Endodermal cell (in vitro differentiated cells): ENCODE measurements around the gene EIF4E2. TPM values are rescaled to one million over a fixed set of nuclear protein-coding genes. Genes with fewer than 3 reads are reported as not detected.
"Not testable (repeated sequence)": the region's sequence is repeated elsewhere in the genome, so short reads cannot be mapped to it uniquely, and the experiment has no call there.

Experiments used
- DNase-seq: peaks from one replicate; pipeline ENCODE4 v3.0.0-alpha.2; 2017
- H3K27ac ChIP-seq: 2 replicates; pipeline ENCODE4 v1.5.1; 2013; ENCODE audit warnings: mild to moderate bottlenecking, low read depth, low read length, moderate library complexity
- H3K27me3 ChIP-seq: 2 replicates; pipeline ENCODE4 v1.6.1; 2013; ENCODE audit warnings: mild to moderate bottlenecking, low read length, moderate library complexity; ENCODE audit not compliant: insufficient read depth, control insufficient read depth, poor library complexity, severe bottlenecking
- H3K36me3 ChIP-seq: 2 replicates; pipeline ENCODE4 v1.7.0; 2013; ENCODE audit warnings: mild to moderate bottlenecking, low read length, moderate library complexity; ENCODE audit not compliant: control insufficient read depth, insufficient read depth
- H3K4me1 ChIP-seq: one replicate; pipeline ENCODE4 v1.7.0; 2013; ENCODE audit warnings: low read length; ENCODE audit not compliant: control insufficient read depth, insufficient read depth
- H3K4me3 ChIP-seq: 2 replicates; pipeline ENCODE4 v1.5.1; 2013; ENCODE audit warnings: mild to moderate bottlenecking, low read length, moderate library complexity
- H3K9ac ChIP-seq: 2 replicates; pipeline ENCODE4 v1.6.1; 2013; ENCODE audit warnings: mild to moderate bottlenecking, low read length, moderate library complexity; ENCODE audit not compliant: poor library complexity, severe bottlenecking; ENCODE audit errors: extremely low read depth
- H3K9me3 ChIP-seq: 2 replicates; pipeline ENCODE4 v1.6.1; 2013; ENCODE audit warnings: mild to moderate bottlenecking, low read length, moderate library complexity; ENCODE audit not compliant: control insufficient read depth
- H3K27ac Mint-ChIP-seq: 2 replicates; pipeline ENCODE4 v1.8.0; 2020; ENCODE audit warnings: mixed read lengths
- H3K27me3 Mint-ChIP-seq: 2 replicates; pipeline ENCODE4 v1.8.0; 2021; ENCODE audit warnings: mild to moderate bottlenecking, mixed read lengths; ENCODE audit not compliant: insufficient read depth
- H3K36me3 Mint-ChIP-seq: 2 replicates; pipeline ENCODE4 v1.8.0; 2020; ENCODE audit warnings: low read depth, mixed read lengths
- H3K4me1 Mint-ChIP-seq: 2 replicates; pipeline ENCODE4 v1.8.0; 2020; ENCODE audit warnings: mixed read lengths
- H3K4me3 Mint-ChIP-seq: 2 replicates; pipeline ENCODE4 v1.8.0; 2020; ENCODE audit warnings: mild to moderate bottlenecking, moderate library complexity, mixed read lengths
- H3K9me3 Mint-ChIP-seq: 2 replicates; pipeline ENCODE4 v1.8.0; 2020; ENCODE audit warnings: mild to moderate bottlenecking, mixed read lengths
- CTCF ChIP-seq: fragments of 200-600 bp; sonication (generic); conservative IDR thresholded peaks from 2 replicates; pipeline ENCODE4 v1.5.0; 2021; ENCODE audit warnings: antibody characterized with exemption, mild to moderate bottlenecking
- WGBS, 2 experiments: methylation state at CpG; one replicate each; pipeline versions ENCODE4 v1.1.5 to v1.1.7; 2013; ENCODE audit warnings: missing lambda C conversion rate in 2 of 2, mixed read lengths in 1 of 2; ENCODE audit not compliant: insufficient coverage in 1 of 2, insufficient read length in 1 of 2; 5-methylcytosine and 5-hydroxymethylcytosine counted together
- total RNA-seq, 2 donors: library from RNA; stranded (reverse); fragmentation: NEBNext Ultra II Directional in 1 of 2; extraction: Animal tissue kit (Norgen Biotek cat#: 25700) in 1 of 2; gene quantifications; 2 replicates in 1 of 2; 3 replicates in 1 of 2; pipeline ENCODE4 v1.2.1, GENCODE V29; 2021

EIF4E2 gene
- total RNA-seq, 2 donors from 2014 or later: 105 to 116 TPM

GRCh38 chr2:232529806-232530547, 20.5 kb upstream of the EIF4E2 start:
- Mint-ChIP-seq H3K4me3 (no peak overlapping the region), H3K27ac (peak overlapping the region; percentile 19), H3K9me3 (no peaks in the 10 kb centered on the region), H3K4me1 (no peaks in the 10 kb centered on the region), H3K27me3 (peaks cover 22% of the 10 kb centered on the region), H3K36me3 (no peaks in the 10 kb centered on the region)
- no peak for DNase-seq
- Histone ChIP-seq H3K9me3 (no peaks in the 10 kb centered on the region), H3K4me3 (no peak overlapping the region), H3K27me3 (peaks cover 7% of the 10 kb centered on the region), H3K4me1 (no peaks in the 10 kb centered on the region), H3K27ac (no peak overlapping the region), H3K36me3 (no peaks in the 10 kb centered on the region), H3K9ac (no peak overlapping the region)
- TF ChIP-seq CTCF: no peak
- 90 to 93% methylated on average over 10 to 17 of the region's 17 CpGs for WGBS, 2 experiments

- 78 to 86% methylated on average over 6 to 9 of the region's 9 CpGs for WGBS, 2 experiments
Observed at GRCh38 chr2:232530626-232531260, 19.7 kb upstream of the EIF4E2 start.

GRCh38 chr2:232532419-232532818, 18.1 kb upstream of the EIF4E2 start:
- no peaks in the 10 kb centered on the region for H3K36me3 Mint-ChIP-seq
- DNase-seq: no peak
- H3K4me3 Mint-ChIP-seq: no peak overlapping the region
- no peak overlapping the region for H3K27ac ChIP-seq
- H3K9me3 ChIP-seq: peaks cover 6% of the 10 kb centered on the region
- H3K36me3 ChIP-seq: no peaks in the 10 kb centered on the region
- H3K4me1 ChIP-seq: no peaks in the 10 kb centered on the region
- no peak for TF ChIP-seq CTCF
- peaks cover 2% of the 10 kb centered on the region for H3K9me3 Mint-ChIP-seq
- H3K4me1 Mint-ChIP-seq: no peaks in the 10 kb centered on the region
- H3K4me3 ChIP-seq: no peak overlapping the region
- peaks cover 7% of the 10 kb centered on the region for H3K27me3 ChIP-seq
- H3K27me3 Mint-ChIP-seq: peaks cover 18% of the 10 kb centered on the region
- no peak overlapping the region for H3K9ac ChIP-seq
- no peak overlapping the region for H3K27ac Mint-ChIP-seq
- 86 to 91% methylated on average over 9 of the region's 9 CpGs for WGBS, 2 experiments

More at GRCh38 chr2:232530626-232531260, 19.7 kb upstream of the EIF4E2 start:
- no peaks in the 10 kb centered on the region for H3K4me1 Mint-ChIP-seq
- no peak for TF ChIP-seq CTCF
- Histone ChIP-seq H3K4me3 (no peak overlapping the region), H3K9ac (no peak overlapping the region), H3K9me3 (no peaks in the 10 kb centered on the region), H3K36me3 (no peaks in the 10 kb centered on the region), H3K4me1 (no peaks in the 10 kb centered on the region), H3K27ac (no peak overlapping the region), H3K27me3 (peaks cover 7% of the 10 kb centered on the region)
- H3K9me3 Mint-ChIP-seq: no peaks in the 10 kb centered on the region
- no peaks in the 10 kb centered on the region for H3K36me3 Mint-ChIP-seq
- H3K27me3 Mint-ChIP-seq: peaks cover 20% of the 10 kb centered on the region
- H3K4me3 Mint-ChIP-seq: no peak overlapping the region
- no peak for DNase-seq
- peak overlapping the region; percentile 19 for H3K27ac Mint-ChIP-seq

- not testable (repeated sequence) for H3K36me3 Mint-ChIP-seq, H3K4me3 ChIP-seq, H3K27ac Mint-ChIP-seq, H3K9me3 Mint-ChIP-seq, H3K4me1 Mint-ChIP-seq, H3K4me1 ChIP-seq, H3K36me3 ChIP-seq, DNase-seq, H3K27ac ChIP-seq, H3K9ac ChIP-seq, H3K9me3 ChIP-seq, H3K4me3 Mint-ChIP-seq, H3K27me3 ChIP-seq
- WGBS, 2 experiments: 84 to 92% methylated on average over 7 of the region's 7 CpGs
- peaks cover 14% of the 10 kb centered on the region for H3K27me3 Mint-ChIP-seq
Observed at GRCh38 chr2:232532821-232533220, 17.7 kb upstream of the EIF4E2 start.
